GM18517 (cell line): ENCODE results near the gene TRIB2.

Source experiments
- ATAC-seq: cut with Tn5 transposase; IDR thresholded peaks from one replicate; pipeline ENCODE4 v1.9.1; 2021; ENCODE audit warnings: mild to moderate bottlenecking, moderate library complexity; ENCODE audit not compliant: unreplicated experiment

The TRIB2 gene

DNA sequence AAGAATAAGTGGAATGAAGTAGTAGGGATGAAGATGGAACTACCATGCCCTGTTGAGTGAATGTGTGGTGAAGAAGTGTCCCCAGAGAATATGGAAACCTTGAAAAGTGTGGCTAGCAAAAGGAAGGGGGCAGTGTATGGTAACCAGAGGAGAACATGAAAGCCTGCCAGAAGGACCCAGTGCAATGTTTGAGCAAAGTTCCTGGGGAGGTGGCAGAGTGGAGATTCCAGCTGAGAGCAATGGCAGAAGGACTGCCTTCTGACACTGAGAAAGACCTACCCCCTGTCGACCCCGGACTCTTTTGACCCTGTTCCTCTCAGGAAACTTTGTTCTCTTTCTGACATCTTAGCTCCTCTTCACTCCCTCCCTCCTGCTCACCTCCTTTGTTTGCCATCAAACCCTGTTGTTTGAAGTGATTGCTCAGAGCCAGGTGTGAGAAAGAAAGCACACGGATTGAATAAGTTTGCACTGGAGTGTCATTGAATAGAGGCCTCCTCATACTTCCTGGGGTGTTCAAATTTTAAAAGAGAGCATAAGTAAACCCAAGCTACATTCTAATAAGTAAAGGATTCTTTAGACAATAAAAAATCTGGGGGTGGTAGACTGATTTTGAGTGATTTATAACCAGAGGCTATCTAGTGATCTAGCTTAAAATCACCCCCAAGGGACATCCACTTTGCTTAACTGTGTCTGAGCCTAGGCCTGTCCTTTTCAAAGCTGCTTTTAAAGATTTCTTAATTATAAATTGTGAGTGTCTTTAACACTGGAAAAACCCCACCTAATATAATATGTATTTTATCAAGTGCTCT lies 57.1 kb downstream of the TRIB2 start:
- no peak for ATAC-seq

- no peak for ATAC-seq
These were observed 57.6 kb downstream of the TRIB2 start for GRCh38 chr2:12774395-12774727.

- no peak for ATAC-seq
These were observed 59.8 kb downstream of the TRIB2 start for GRCh38 chr2:12776521-12776961.

GRCh38 chr2:12778369-12778768 lies 61.6 kb downstream of the TRIB2 start:
- no peak for ATAC-seq

DNA sequence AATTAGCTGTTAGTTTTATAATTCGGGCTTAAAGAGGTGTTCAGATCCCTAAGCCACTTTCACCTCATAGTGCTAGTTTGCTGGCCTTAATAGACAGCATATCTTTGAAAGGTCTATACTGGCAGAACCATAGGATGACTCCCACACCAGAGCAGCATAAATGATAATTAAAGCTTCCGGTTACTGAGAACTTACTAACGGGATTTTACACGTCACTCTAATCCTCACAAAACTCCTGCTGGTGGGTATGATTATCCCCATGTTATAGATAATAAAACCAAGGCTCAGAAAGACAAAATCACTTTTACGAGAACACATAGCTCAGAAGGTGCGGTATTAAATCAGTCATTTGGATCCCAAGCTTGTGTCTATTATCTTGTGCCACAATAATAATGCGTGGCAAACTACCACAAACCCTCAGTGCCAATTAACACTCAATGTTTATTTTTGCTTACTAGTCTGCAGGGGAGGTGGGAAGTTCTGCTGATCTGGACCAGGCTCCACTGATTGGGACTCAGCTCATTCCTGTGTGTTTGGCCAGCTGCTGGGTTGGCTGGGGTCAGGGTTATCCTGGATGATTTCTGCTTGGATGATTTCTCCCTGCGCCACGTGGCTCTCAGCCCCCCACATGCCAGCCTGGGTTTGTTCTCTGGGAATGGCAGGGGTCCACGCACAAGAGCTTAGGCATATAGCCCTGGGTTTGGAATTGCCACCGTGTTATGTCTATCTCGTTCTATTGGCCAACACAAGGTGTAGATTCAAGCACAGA lies 62.3 kb downstream of the TRIB2 start:
- no peak for ATAC-seq

- no peak for ATAC-seq
These were observed 64.6 kb downstream of the TRIB2 start for GRCh38 chr2:12781329-12781728.

DNA sequence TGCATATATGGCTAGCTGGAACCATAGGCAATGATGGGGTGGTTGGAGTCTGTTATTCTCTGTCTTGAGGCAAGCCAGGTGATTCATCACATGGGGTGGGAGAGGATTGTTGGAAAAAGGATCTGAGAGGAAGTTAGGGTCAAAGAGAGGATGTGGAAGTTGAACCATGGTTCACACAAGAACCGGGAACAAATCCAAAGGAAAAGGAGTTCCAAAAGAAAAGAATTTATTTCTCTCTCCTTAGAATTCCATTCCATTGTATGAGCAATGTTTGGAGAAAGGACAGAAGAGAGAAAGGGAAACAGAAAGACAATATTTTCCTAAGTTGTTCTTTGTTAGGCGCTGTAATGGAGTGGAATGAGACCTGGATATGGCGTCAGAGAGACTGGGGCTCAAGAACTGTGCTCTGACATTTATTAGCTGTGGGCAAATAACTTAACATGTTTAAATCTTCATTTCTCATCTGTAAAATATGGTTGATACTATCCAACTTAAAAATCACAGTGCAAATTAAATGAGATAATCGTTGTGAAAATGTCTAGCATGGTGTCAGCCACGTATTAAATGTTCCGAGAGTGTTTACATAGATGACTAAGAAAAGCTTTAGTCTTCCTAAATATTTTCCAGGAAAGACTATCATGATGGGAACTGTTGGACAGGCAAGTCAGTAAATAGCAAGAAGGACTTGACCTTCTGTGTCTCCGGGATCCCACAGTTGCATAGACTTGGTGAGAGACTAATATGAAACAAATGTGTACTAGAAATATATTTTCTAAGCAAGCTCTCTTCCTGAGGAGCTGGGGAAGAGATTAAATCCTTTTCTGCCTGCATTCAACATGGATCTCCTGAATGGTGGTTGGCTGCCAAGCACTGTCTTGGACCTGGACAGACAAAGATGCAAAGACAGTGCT lies 71.4 kb downstream of the TRIB2 start:
- no peak for ATAC-seq

DNA sequence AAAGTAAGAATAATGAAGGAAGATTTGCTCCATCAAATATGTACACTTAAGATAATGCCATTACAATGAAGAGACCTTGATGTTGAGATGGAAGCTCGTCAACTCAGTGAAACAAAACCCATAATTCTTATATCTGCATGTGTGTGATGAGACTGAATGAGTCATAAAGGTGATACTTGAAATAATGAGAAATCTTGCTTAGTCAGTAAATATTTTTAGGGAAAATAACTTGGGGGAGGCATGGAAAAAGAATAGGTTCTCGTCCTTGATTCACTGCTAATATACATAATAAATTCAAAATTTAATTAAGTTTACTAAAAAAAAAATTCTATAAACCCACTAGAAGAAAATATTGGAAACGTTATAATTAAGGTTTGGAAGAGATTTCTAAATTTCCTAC lies 75.2 kb downstream of the TRIB2 start:
- no peak for ATAC-seq
